ENCODE data around the gene B3GNT7.

DNA sequence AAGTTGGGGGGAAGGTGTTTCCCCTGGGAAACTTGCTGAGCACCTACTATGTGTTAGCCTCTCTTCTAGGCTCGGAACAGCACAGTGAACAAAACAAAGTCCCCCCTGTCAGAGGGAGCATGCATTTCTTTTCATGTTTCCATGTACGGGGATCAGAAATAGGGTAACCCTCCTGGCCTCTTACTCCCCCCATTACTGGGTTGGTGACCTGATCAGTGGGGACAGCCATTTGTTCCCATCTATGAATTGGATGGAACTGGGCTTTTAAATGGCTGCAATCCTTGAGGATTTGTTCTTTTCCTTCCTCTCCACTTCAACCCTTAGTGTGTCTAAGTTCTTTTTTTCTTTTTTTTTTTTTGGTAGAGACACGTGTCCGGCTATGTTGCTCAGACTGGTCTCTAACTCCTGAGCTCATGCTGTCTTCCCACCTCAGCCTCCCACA is 55.1 kb downstream of the B3GNT7 start:
- TF ChIP-seq, protein P1, sequence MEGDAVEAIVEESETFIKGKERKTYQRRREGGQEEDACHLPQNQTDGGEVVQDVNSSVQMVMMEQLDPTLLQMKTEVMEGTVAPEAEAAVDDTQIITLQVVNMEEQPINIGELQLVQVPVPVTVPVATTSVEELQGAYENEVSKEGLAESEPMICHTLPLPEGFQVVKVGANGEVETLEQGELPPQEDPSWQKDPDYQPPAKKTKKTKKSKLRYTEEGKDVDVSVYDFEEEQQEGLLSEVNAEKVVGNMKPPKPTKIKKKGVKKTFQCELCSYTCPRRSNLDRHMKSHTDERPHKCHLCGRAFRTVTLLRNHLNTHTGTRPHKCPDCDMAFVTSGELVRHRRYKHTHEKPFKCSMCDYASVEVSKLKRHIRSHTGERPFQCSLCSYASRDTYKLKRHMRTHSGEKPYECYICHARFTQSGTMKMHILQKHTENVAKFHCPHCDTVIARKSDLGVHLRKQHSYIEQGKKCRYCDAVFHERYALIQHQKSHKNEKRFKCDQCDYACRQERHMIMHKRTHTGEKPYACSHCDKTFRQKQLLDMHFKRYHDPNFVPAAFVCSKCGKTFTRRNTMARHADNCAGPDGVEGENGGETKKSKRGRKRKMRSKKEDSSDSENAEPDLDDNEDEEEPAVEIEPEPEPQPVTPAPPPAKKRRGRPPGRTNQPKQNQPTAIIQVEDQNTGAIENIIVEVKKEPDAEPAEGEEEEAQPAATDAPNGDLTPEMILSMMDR (IDR thresholded peaks at IDR 0.05): no peak
- TF ChIP-seq POLR2A (IDR thresholded peaks at IDR 0.05): no peak

Data from lower leg skin (tissue), 3 donors.